ENCODE data around the gene UQCC5.

The UQCC5 gene

GRCh38 chr3:52570076-52570475 lies 33.7 kb downstream of the UQCC5 start:
- DNase-seq (ENCODE audit: low read depth) = no peak

- DNase-seq (ENCODE audit: low read depth) = no peak
Measured at GRCh38 chr3:52572221-52572620, 35.8 kb downstream of the UQCC5 start.

- no peak for DNase-seq (ENCODE audit: low read depth)
Measured at GRCh38 chr3:52574056-52574965, 37.9 kb downstream of the UQCC5 start.

Data from fibroblast of the conjunctiva (primary cell).